ENCODE data around the gene RFXANK.
"Not testable (repeated sequence)": the region's sequence is repeated elsewhere in the genome, so short reads cannot be mapped to it uniquely, and the experiment has no call there.

RFXANK gene

GRCh38 chr19:19170053-19170872 lies 21.8 kb upstream of the RFXANK start, which contains the start of gene MEF2B:
Gene MEF2B, minus strand, starts transcription at chr19:19170263. Its CDS starts 19,528 bp downstream, at chr19:19150735.
- TF ChIP-seq CTCF (IDR thresholded peaks at IDR 0.05) (no peak), ZFX (IDR thresholded peaks at IDR 0.05; ENCODE audit: borderline replicate concordance) (no peak)
- no peak within 1 kb of the TSS for H3K27ac ChIP-seq

GRCh38 chr19:19170873-19171672 lies 21.0 kb upstream of the RFXANK start:
- TF ChIP-seq ZFX (IDR thresholded peaks at IDR 0.05; ENCODE audit: borderline replicate concordance), result no peak
- TF ChIP-seq CTCF (IDR thresholded peaks at IDR 0.05), result no peak
- no peak overlapping the region for H3K27ac ChIP-seq

DNA sequence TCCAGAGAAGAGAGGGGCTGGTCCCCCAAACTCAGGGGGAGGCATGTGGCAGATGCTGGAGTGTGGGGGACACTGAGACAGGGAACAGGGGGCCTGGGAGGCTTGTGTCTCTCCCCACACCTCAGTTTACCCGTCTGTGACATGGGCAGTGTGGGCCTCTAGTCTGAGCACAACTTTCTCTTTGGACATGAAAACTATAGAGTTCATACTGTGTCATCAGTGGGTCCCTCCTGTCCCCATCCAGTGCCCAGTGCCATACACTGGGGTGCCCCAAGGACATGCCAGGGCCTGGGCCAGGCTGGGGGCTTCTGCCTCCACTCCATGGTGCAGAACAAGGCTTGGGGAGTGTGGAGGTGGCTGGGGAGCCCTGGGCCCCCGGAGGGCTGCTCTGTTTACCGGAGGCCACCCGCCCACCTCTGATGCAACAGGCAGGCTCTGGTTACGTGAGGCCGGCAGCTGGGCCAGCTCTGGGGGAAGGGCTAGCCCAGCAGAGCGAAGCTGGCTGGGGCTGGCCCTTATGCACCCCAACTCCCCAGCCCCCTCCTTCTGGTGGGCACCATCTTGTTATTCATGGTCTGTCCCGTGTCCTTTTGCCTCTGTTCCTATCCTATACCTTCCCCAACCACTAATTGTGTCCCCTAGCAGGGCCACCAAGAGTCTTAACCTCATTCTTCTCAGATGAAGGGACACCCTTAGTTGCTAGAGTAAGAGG lies 20.1 kb upstream of the RFXANK start:
- TF ChIP-seq ZFX (IDR thresholded peaks at IDR 0.05; ENCODE audit: borderline replicate concordance) (no peak), CTCF (IDR thresholded peaks at IDR 0.05) (no peak)
- no peak overlapping the region for H3K27ac ChIP-seq

DNA sequence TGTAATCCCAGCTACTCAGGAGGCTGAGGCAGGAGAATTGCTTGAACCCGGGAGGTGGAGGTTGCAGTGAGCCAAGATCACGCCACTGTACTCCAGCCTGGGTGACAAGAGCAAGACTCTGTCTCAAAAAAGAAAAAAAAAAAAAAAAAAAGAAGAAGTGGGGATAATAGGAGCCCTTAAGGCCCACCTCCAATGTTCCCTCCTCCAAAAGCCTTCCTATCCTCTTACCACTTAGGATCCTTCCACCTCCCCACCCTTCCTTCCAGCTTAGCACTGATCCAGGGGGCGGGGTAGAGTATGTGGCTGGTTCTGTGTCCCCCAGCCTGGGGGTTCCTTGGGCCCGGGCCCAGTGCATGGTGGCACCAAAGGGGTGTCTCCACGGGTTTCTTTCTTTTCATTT lies 18.8 kb upstream of the RFXANK start:
- H3K27ac ChIP-seq, result not testable (repeated sequence)

GRCh38 chr19:19176950-19177349 lies 15.1 kb upstream of the RFXANK start:
- no peak overlapping the region for H3K27ac ChIP-seq
- TF ChIP-seq CTCF (IDR thresholded peaks at IDR 0.05) (no peak), ZFX (IDR thresholded peaks at IDR 0.05; ENCODE audit: borderline replicate concordance) (no peak)

DNA sequence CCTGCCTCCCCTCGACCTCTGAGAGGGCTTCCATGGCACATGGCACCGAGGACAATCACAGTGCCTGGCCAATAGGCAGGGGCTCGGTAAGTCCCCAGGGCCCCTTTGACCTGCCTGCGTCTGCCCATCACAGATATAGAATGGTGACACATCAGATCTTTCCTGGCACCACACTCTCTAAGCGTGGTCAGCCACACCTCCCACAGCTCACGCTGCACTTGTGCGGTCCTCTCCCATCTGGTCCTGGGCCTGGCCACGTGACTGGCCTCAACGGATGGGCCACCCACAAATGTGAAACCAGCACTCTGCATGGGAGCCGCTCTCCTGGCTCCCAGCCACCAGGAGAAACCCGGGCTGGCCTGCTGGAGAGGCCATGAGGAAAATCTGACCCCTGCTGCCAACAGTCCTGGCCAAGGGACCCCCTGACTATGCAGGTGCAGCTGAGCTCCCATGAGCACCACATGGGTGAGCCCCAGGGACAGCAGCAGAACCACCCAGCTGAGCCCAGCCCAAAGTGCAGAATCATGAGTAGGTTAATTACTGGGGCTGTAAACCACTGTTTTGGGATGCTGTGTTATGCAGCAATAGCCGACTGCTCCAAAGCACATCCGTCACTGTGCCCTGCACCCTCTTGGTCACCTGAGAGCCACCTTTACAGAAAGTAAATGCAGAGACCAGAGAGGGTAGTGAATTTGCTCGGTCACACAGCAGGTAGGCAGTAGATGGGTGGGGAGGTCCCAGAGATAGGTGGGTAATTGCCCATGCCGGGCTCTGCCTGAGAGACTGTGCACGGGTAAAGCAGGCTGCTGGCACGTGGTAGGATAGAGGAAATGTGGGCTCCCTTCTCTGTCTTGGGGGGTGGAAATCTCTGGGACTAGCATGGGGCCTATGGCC lies 12.3 kb upstream of the RFXANK start:
- TF ChIP-seq ZFX (IDR thresholded peaks at IDR 0.05; ENCODE audit: borderline replicate concordance), result no peak
- no peak for TF ChIP-seq CTCF (IDR thresholded peaks at IDR 0.05)
- no peak overlapping the region for H3K27ac ChIP-seq

Measured in 22Rv1 (cell line).